PC-9 (cell line): ENCODE measurements around the gene RMND5A. TPM values are rescaled to one million over a fixed set of nuclear protein-coding genes. Genes with fewer than 3 reads are reported as not detected.

Experiments used
- BruUV-seq: library from RNA; stranded (reverse); fragments of 400-500 nt; replicated peaks from 2 replicates; lab custom pipeline; 2021; lab: Mats Ljungman, UMichigan
- CTCF ChIA-PET: fragments of 300-600 bp; sonication (Branson Sonifier 250); formaldehyde crosslinking; loops from one replicate; lab custom pipeline; 2022; ENCODE audit warnings: antibody characterized with exemption; lab: Charles Lee
- POLR2A ChIA-PET: fragments of 300-600 bp; sonication (Branson Sonifier 250); formaldehyde crosslinking; loops from one replicate; lab custom pipeline; 2022; ENCODE audit warnings: antibody characterized with exemption; ENCODE audit not compliant: unreplicated experiment; lab: Charles Lee
- DNase-seq, 2 experiments: peaks; one replicate each; pipeline versions ENCODE4 v3.0.0 to v3.0.0-alpha.2; 2015 to 2022; ENCODE audit warnings: mixed read lengths in 1 of 2
- H2AFZ ChIP-seq: fragments of 200-600 bp; sonication (generic); 2 replicates; pipeline ENCODE4 v1.8.1; 2017; ENCODE audit warnings: antibody characterized with exemption
- H3F3A ChIP-seq: fragments of 200-600 bp; sonication (generic); 2 replicates; pipeline ENCODE4 v1.8.1; 2017; ENCODE audit warnings: antibody characterized with exemption, mild to moderate bottlenecking, low read depth; ENCODE audit not compliant: insufficient read depth
- H3K27ac ChIP-seq: fragments of 200-600 bp; sonication (generic); 2 replicates; pipeline ENCODE4 v1.6.1; 2016; ENCODE audit warnings: mixed run types
- H3K27me3 ChIP-seq: fragments of 200-600 bp; sonication (generic); 2 replicates; pipeline ENCODE4 v1.6.1; 2016; ENCODE audit warnings: low read depth, mixed run types; ENCODE audit not compliant: insufficient read depth
- H3K36me3 ChIP-seq: fragments of 200-600 bp; sonication (generic); 2 replicates; pipeline ENCODE4 v1.6.1; 2016; ENCODE audit warnings: low read depth, mixed run types
- H3K4me1 ChIP-seq: fragments of 200-600 bp; sonication (generic); replicated peaks from 2 replicates; pipeline ENCODE4 v1.6.1; 2016; ENCODE audit warnings: mixed run types; ENCODE audit not compliant: insufficient read depth
- H3K4me2 ChIP-seq: fragments of 200-600 bp; sonication (generic); 2 replicates; pipeline ENCODE4 v1.6.1; 2017; ENCODE audit warnings: mixed run types
- H3K4me3 ChIP-seq: fragments of 200-600 bp; sonication (generic); 2 replicates; pipeline ENCODE4 v1.6.1; 2016; ENCODE audit warnings: mixed run types
- H3K79me2 ChIP-seq: fragments of 200-600 bp; sonication (generic); 2 replicates; pipeline ENCODE4 v1.6.1; 2017; ENCODE audit warnings: low read depth, mixed run types
- H3K9me2 ChIP-seq: fragments of 200-600 bp; sonication (generic); 2 replicates; pipeline ENCODE4 v1.8.1; 2017; ENCODE audit warnings: mild to moderate bottlenecking; ENCODE audit not compliant: insufficient read depth
- H3K9me3 ChIP-seq: fragments of 200-600 bp; sonication (generic); 2 replicates; pipeline ENCODE4 v1.8.1; 2016; ENCODE audit warnings: low read depth; ENCODE audit not compliant: insufficient read depth
- H4K20me1 ChIP-seq: fragments of 200-600 bp; sonication (generic); 2 replicates; pipeline ENCODE4 v1.8.1; 2017; ENCODE audit not compliant: insufficient read depth
- EZH2 ChIP-seq: fragments of 200-600 bp; sonication (generic); IDR thresholded peaks from 2 replicates; pipeline ENCODE4 v1.8.0; 2017; ENCODE audit warnings: antibody characterized with exemption, low read depth
- intact Hi-C: fragments of 100-400 bp; cut with micrococcal nuclease; formaldehyde crosslinking; loops from one replicate; pipeline ENCODE4 v1.10.0; 2022; ENCODE audit not compliant: unreplicated experiment
- total RNA-seq: library from RNA; stranded (reverse); gene quantifications from 2 replicates; pipeline ENCODE4 v1.2.3, GENCODE V29; 2021
- TF ChIP-seq, protein P1 (sequence below): fragments of 200-600 bp; sonication (generic); conservative IDR thresholded peaks from 2 replicates; pipeline ENCODE4 v1.6.1; 2017; ENCODE audit warnings: mixed run types, antibody characterized with exemption, mild to moderate bottlenecking, moderate library complexity

Gene RMND5A
- total RNA-seq, 1 experiment from 2014 or later = 39.3 TPM

DNA sequence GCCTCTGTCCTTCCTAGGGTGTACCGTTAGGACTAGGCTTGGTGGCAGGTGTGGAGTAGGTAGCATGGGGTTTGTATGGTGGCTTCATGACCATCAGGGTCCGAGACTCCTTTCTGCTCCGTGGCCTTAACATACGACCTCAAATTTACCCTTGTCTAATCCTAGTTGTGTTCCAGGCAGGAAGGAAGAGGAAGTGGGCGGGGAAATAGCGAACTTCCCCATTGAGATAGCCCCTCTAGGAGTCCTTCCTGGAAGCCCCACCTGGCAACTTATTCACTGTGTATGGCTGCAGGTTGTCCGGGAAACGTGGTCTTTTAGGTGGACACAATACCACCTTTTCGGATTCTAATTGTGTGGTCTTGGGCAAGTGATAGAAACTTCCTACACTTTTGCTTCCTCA is 61.3 kb downstream of the RMND5A start:
- DNase-seq = no peak
- no peak for TF ChIP-seq EZH2
- TF ChIP-seq, protein P1, sequence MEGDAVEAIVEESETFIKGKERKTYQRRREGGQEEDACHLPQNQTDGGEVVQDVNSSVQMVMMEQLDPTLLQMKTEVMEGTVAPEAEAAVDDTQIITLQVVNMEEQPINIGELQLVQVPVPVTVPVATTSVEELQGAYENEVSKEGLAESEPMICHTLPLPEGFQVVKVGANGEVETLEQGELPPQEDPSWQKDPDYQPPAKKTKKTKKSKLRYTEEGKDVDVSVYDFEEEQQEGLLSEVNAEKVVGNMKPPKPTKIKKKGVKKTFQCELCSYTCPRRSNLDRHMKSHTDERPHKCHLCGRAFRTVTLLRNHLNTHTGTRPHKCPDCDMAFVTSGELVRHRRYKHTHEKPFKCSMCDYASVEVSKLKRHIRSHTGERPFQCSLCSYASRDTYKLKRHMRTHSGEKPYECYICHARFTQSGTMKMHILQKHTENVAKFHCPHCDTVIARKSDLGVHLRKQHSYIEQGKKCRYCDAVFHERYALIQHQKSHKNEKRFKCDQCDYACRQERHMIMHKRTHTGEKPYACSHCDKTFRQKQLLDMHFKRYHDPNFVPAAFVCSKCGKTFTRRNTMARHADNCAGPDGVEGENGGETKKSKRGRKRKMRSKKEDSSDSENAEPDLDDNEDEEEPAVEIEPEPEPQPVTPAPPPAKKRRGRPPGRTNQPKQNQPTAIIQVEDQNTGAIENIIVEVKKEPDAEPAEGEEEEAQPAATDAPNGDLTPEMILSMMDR = no peak
- no TSS peak for BruUV-seq
- Histone ChIP-seq H3K79me2 (no peaks in the 10 kb centered on the region), H3F3A (no peaks in the 10 kb centered on the region), H4K20me1 (no peaks in the 10 kb centered on the region; the same call in 1 of the 2 replicates), H3K9me3 (no peaks in the 10 kb centered on the region), H3K4me2 (no peak overlapping the region), H3K4me3 (no peak overlapping the region), H3K27ac (no peak overlapping the region), H3K27me3 (no peaks in the 10 kb centered on the region), H3K4me1 (no peaks in the 10 kb centered on the region), H2AFZ (no peak overlapping the region), H3K36me3 (no peaks in the 10 kb centered on the region), H3K9me2 (no peaks in the 10 kb centered on the region)
- intact Hi-C loops = no loop called here
- POLR2A ChIA-PET = no interaction called here
- CTCF ChIA-PET = no interaction called here

DNA sequence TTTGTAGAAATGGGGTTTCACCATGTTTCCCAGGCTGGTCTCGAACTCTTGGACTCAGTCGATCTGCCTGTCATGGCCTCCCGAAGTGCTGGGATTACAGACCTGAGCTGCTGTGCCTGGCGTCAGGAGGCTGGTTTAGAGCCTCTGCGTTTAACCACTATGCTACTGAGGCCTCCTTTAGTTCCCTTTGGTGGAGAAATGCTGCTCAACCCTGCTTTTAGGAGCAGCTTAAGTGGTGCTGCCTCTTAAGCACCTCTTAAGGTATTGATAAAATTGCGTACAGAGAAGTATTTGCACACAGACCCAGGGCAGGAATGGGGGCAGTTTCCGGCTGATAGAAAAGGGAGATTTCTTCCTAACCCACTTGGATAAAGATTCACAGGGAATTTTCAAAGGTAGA is 62.7 kb downstream of the RMND5A start:
- Histone ChIP-seq H3K79me2 (no peaks in the 10 kb centered on the region), H3K27ac (no peak overlapping the region), H2AFZ (no peak overlapping the region), H3K4me2 (no peak overlapping the region), H3F3A (no peaks in the 10 kb centered on the region), H3K9me2 (no peaks in the 10 kb centered on the region), H3K4me3 (no peak overlapping the region), H3K36me3 (no peaks in the 10 kb centered on the region), H3K9me3 (no peaks in the 10 kb centered on the region), H4K20me1 (no peaks in the 10 kb centered on the region; the same call in 1 of the 2 replicates), H3K27me3 (no peaks in the 10 kb centered on the region), H3K4me1 (no peaks in the 10 kb centered on the region)
- TF ChIP-seq, protein P1 = no peak
- TF ChIP-seq EZH2 = no peak
- POLR2A ChIA-PET = no interaction called here
- DNase-seq = no peak
- no TSS peak for BruUV-seq
- CTCF ChIA-PET = no interaction called here
- intact Hi-C loops = no loop called here

DNA sequence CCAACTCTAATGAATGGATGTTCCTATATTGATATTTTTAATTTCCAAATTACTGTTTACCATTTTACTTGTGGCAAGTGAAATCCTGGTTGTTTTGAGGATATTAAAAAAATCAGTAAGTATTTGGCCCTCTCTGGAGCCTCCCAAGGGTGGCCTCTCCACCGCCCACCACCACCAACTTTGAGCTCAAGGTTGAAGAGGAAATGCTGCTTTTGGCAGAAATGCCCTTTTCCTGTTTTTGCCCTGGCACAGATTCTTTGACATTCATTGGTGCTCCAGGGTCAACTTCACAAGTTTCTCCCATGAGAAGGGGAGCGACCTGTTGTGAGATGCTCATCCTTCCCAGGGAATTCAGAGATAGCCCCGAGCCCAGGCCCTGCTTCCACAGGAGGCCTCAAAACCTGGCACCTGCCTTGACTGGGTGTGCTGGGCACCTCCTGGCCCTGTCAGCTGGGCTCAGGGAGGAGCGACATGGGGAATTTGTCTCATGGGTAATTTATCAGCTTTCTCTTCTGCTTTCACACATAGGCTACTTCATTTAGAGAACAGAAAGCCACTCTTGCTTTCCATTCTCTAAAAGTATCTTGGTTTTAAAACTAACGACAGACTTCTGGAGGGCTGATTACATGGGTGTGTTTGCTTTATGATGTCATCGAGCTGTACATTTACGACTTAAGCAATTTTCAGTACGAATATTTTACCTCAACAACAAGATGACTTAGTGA is 63.7 kb downstream of the RMND5A start:
- ChIA-PET CTCF (no interaction called here), POLR2A (no interaction called here)
- Histone ChIP-seq H3K27me3 (no peaks in the 10 kb centered on the region), H3K36me3 (no peaks in the 10 kb centered on the region), H2AFZ (no peak overlapping the region), H3K4me2 (no peak overlapping the region), H4K20me1 (no peaks in the 10 kb centered on the region; the same call in 1 of the 2 replicates), H3K9me2 (no peaks in the 10 kb centered on the region), H3K9me3 (no peaks in the 10 kb centered on the region), H3F3A (no peaks in the 10 kb centered on the region), H3K4me1 (no peaks in the 10 kb centered on the region), H3K27ac (no peak overlapping the region), H3K79me2 (no peaks in the 10 kb centered on the region), H3K4me3 (no peak overlapping the region)
- TF ChIP-seq, protein P1 = no peak
- TF ChIP-seq EZH2 = no peak
- no TSS peak for BruUV-seq
- DNase-seq = no peak
- intact Hi-C loops = no loop called here
